Psoas muscle (tissue), 8 donors: ENCODE data around the gene ERP44. TPM values are rescaled to one million over a fixed set of nuclear protein-coding genes. Genes with fewer than 3 reads are reported as not detected.

Experiments
- ATAC-seq, 4 donors: fragments of 200-7000 bp; cut with Tn5 transposase; one replicate each; pipeline ENCODE4 v1.9.1; 2020; ENCODE audit warnings: moderate library complexity in 3 of 4, mild to moderate bottlenecking in 2 of 4
- DNase-seq, 2 donors: peaks; one replicate each; pipeline ENCODE4 v3.0.0-alpha.2; 2020
- H3K27ac ChIP-seq: fragments of 200-600 bp; one replicate; pipeline ENCODE4 v1.8.0; 2022
- H3K27me3 ChIP-seq, 3 donors: fragments of 200-600 bp in 1 of 3; one replicate each; pipeline versions ENCODE4 v1.6.1 to v1.8.0; 2013 to 2022; ENCODE audit warnings: low read length in 2 of 3, mild to moderate bottlenecking in 2 of 3, moderate library complexity in 1 of 3; ENCODE audit not compliant: insufficient read depth in 3 of 3
- H3K36me3 ChIP-seq, 2 donors: fragments of 200-600 bp in 1 of 2; one replicate each; pipeline versions ENCODE4 v1.6.1 to v1.8.0; 2013 to 2022; ENCODE audit warnings: low read depth in 1 of 2, mild to moderate bottlenecking in 1 of 2, moderate library complexity in 1 of 2; ENCODE audit not compliant: insufficient read depth in 1 of 2
- H3K4me1 ChIP-seq: fragments of 200-600 bp; one replicate; pipeline ENCODE4 v1.8.0; 2022
- H3K4me3 ChIP-seq: fragments of 200-600 bp; one replicate; pipeline ENCODE4 v1.8.0; 2022; ENCODE audit warnings: mild to moderate bottlenecking
- H3K9me3 ChIP-seq: fragments of 200-600 bp; one replicate; pipeline ENCODE4 v1.8.0; 2022
- WGBS, 3 donors: extraction: QIAGEN DNeasy Blood & Tissue Kit; methylation state at CpG; one replicate each; pipeline versions ENCODE4 v1.1.6 to v1.1.7; 2013; 5-methylcytosine and 5-hydroxymethylcytosine counted together
- intact Hi-C, 2 donors: fragments of 100-400 bp; cut with DNase I; formaldehyde crosslinking; loops; one replicate each; pipeline versions ENCODE4 v1.11.0 to v1.14.2; 2022
- polyA plus RNA-seq, 3 donors: library from polyadenylated mRNA; stranded (reverse); fragments of 200-250 nt; gene quantifications; one replicate each; pipeline ENCODE4 v1.2.3, GENCODE V29; 2013
- total RNA-seq, 4 donors: library from RNA; stranded (reverse); fragmentation: NEBNext Ultra II Directional in 2 of 4; extraction: Animal tissue kit (Norgen Biotek cat#: 25700) in 2 of 4; gene quantifications; one replicate each; pipeline versions ENCODE4 v1.2.1 to v1.2.4, GENCODE V29; 2021 to 2023
- TF ChIP-seq, protein P1 (sequence below): fragments of 200-600 bp; IDR thresholded peaks from one replicate; pipeline ENCODE4 v1.8.0; 2022; ENCODE audit warnings: antibody characterized with exemption
- donor health status: healthy with polysubstance abuse.
- donor health status: DM: no; HTN: no; CAD: no; lungs with moderate emphysema.
- donor health status: Bipolar disorder and iron deficiency.
- donor health status: healthy.
- donor health status: DM: yes; HTN: yes; CAD: no.
- donor health status: DM: no; HTN: no; CAD: no.
- donor health status: DM: no; HTN: no; CAD: no.
- donor health status: DM: yes; HTN: yes; CAD: no.

ERP44 gene
- total and polyA plus RNA-seq, 7 donors = 7.5 to 14.3 (median 10.9) TPM

DNA sequence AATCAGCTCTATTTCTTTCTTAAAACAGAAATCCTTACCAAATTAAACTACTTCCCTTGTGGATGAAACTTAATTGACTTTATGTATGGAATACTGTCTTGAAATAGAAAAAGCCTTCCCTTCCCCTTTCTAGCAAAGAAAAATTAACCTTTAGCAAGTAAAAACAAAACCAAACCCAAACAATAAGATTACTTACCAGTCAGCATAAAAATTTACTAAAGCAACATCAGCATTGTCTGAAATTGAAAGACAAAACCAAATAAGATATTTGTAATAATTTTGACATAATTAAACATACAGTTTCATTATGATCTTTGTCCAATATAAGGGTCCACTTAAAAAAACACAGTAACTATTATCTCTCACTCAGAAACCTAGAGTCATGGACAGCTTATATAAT, 41.2 kb downstream of the ERP44 start:
- TF ChIP-seq, protein P1, sequence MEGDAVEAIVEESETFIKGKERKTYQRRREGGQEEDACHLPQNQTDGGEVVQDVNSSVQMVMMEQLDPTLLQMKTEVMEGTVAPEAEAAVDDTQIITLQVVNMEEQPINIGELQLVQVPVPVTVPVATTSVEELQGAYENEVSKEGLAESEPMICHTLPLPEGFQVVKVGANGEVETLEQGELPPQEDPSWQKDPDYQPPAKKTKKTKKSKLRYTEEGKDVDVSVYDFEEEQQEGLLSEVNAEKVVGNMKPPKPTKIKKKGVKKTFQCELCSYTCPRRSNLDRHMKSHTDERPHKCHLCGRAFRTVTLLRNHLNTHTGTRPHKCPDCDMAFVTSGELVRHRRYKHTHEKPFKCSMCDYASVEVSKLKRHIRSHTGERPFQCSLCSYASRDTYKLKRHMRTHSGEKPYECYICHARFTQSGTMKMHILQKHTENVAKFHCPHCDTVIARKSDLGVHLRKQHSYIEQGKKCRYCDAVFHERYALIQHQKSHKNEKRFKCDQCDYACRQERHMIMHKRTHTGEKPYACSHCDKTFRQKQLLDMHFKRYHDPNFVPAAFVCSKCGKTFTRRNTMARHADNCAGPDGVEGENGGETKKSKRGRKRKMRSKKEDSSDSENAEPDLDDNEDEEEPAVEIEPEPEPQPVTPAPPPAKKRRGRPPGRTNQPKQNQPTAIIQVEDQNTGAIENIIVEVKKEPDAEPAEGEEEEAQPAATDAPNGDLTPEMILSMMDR = no peak
- H3K4me1 ChIP-seq = no peaks in the 10 kb centered on the region
- peaks cover 0 to 29% of the 10 kb centered on the region in 2 donors for H3K36me3 ChIP-seq
- H3K9me3 ChIP-seq = no peaks in the 10 kb centered on the region
- intact Hi-C loops = no loop called here
- no peak overlapping the region for H3K27ac ChIP-seq
- DNase-seq = no peak
- H3K4me3 ChIP-seq = no peak overlapping the region
- ATAC-seq = no peak
- no peaks in the 10 kb centered on the region for H3K27me3 ChIP-seq

DNA sequence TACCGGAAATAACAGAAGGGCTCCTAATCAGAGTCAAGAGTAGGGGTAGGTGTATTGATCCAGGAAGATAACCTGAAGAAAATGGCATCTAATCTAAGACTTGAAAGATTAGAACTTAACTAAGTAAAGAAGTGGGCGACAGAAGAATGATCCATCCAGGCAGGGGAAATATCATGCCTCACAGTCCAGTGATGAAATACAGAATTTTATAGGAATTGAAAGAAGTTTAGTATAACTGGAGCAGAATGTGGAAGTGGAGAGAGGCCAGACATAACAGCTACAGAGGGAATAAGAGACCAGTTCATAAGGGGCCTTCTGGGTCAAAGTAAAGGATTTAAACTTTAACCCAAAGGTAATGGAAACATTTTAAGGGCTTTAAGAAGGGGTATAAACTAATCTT, 42.2 kb downstream of the ERP44 start:
- Histone ChIP-seq H3K4me1 (no peaks in the 10 kb centered on the region), H3K27me3 (no peaks in the 10 kb centered on the region), H3K36me3 (peaks cover 0 to 36% of the 10 kb centered on the region in 2 donors), H3K4me3 (no peak overlapping the region), H3K27ac (no peak overlapping the region), H3K9me3 (no peaks in the 10 kb centered on the region)
- DNase-seq (no peak), ATAC-seq (no peak)
- TF ChIP-seq, protein P1 = no peak
- intact Hi-C loops = no loop called here
- 93 to 99% (median 97%) methylated on average over 2 of the region's 2 CpGs for WGBS, 3 donors

DNA sequence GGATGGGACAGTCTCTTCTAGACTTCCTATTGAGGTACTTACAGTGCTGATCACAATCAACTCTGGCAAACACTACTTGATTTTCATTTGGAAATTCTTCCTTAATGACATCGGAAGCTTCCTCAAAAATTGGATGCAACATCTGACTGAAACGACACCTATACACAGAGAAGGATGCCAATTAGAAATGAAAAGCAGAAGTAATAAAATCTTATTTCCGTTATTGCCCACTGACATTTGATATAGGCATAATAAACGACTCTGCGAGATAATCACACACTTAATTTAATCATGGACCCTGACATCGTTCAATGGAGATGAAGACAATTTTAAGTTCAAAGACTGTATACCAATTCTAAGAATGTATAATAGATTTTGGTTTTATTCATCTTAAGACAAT, 46.4 kb downstream of the ERP44 start:
- intact Hi-C loops = no loop called here
- Histone ChIP-seq H3K36me3 (peaks cover 0 to 36% of the 10 kb centered on the region in 2 donors), H3K4me1 (no peaks in the 10 kb centered on the region)

DNA sequence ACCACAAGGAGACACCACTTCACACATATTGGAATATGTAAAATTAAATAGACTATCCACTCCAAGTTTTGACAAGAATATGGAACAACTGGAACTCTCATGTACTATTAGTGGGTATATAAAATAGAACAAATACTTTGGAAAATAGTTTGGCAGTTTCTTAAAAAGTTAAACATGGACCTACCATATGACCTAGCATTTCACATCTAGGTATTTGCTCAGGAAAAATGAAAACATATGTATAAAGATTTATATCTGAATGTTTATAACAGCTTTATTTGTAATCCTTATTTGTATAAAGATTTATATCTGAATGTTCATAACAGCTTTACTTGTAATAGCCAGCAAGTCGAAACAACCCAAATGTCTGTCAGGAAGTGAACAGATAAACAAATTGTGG, 49.2 kb downstream of the ERP44 start:
- Histone ChIP-seq H3K4me3 (no peak overlapping the region), H3K27me3 (no peaks in the 10 kb centered on the region), H3K36me3 (peaks cover 0 to 27% of the 10 kb centered on the region in 2 donors), H3K4me1 (no peaks in the 10 kb centered on the region), H3K27ac (no peak overlapping the region), H3K9me3 (no peaks in the 10 kb centered on the region)
- TF ChIP-seq, protein P1 = no peak
- no peak for ATAC-seq
- intact Hi-C loops = no loop called here
- WGBS, 3 donors = 82 to 98% (median 97%) methylated on average over 1 of the region's 1 CpG
- DNase-seq = no peak

More for the DNA sequence above, 46.4 kb downstream of the ERP44 start:
- DNase-seq (no peak), ATAC-seq (no peak)
- Histone ChIP-seq H3K4me3 (no peak overlapping the region), H3K27me3 (no peaks in the 10 kb centered on the region), H3K9me3 (no peaks in the 10 kb centered on the region), H3K27ac (no peak overlapping the region)
- WGBS, 3 donors = 40 to 70% (median 48%) methylated on average over 6 of the region's 6 CpGs
- TF ChIP-seq, protein P1 = no peak

DNA sequence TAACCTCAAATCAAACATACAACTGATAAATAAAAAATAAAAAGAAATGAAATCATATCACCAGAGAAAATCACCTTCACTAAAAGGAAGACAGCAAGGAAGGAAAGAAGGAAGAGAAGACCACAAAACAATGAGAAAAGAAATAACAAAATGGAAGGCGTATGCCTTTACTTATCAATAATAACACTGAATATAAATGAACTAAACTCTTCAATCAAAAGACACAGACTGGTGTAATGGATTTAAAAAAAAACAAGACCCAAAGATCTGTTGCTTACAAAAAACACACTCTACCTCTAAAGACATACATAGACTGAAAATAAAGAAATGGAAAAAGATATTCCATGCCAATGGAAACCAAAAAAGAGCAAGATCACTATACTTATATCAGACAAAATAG, 60.3 kb downstream of the ERP44 start:
- Histone ChIP-seq H3K9me3 (peaks cover 6% of the 10 kb centered on the region), H3K36me3 (peaks cover 0 to 2% of the 10 kb centered on the region in 2 donors), H3K4me1 (peaks cover 3% of the 10 kb centered on the region), H3K27ac (no peak overlapping the region), H3K4me3 (no peak overlapping the region), H3K27me3 (no peaks in the 10 kb centered on the region)
- WGBS, 3 donors = 96 to 100% (median 96%) methylated on average over 1 of the region's 1 CpG
- intact Hi-C loops = loop anchor here in 1 of 2 donors (5.0 kb wide), 1 partner anchor 34 kb away; no protein-coding TSS in a partner anchor
- ATAC-seq = no peak
- TF ChIP-seq, protein P1 = no peak
- DNase-seq = no peak
